Activated T-helper 17 cell treated with anti-CD3 and anti-CD28 coated beads, Interleukin-2, amount 50 U/mL, for 72 hours (primary cell): Measurements from ENCODE around the gene PKNOX2. TPM values are rescaled to one million over a fixed set of nuclear protein-coding genes. Genes with fewer than 3 reads are reported as not detected.

Experiments
- ATAC-seq: fragments of 150-1000 bp; cut with Tn5 transposase; replicated peaks from 2 replicates; pipeline ENCODE4 v1.10.0; 2021; ENCODE audit warnings: mild to moderate bottlenecking, moderate library complexity
- H3K27ac Mint-ChIP-seq: one replicate; pipeline ENCODE4 v1.8.0; 2022; ENCODE audit warnings: mixed read lengths
- H3K27me3 Mint-ChIP-seq: one replicate; pipeline ENCODE4 v1.8.0; 2022; ENCODE audit warnings: mixed read lengths
- H3K36me3 Mint-ChIP-seq: one replicate; pipeline ENCODE4 v1.8.0; 2022; ENCODE audit warnings: low read depth, mild to moderate bottlenecking, mixed read lengths
- H3K4me1 Mint-ChIP-seq: one replicate; pipeline ENCODE4 v1.8.0; 2022; ENCODE audit warnings: mixed read lengths
- H3K4me3 Mint-ChIP-seq: one replicate; pipeline ENCODE4 v1.8.0; 2022; ENCODE audit warnings: mild to moderate bottlenecking, mixed read lengths
- H3K9me3 Mint-ChIP-seq: one replicate; pipeline ENCODE4 v1.8.0; 2022; ENCODE audit warnings: mixed read lengths
- total RNA-seq, 2 donors: library from RNA; stranded (reverse); gene quantifications; one replicate each; pipeline ENCODE4 v1.2.3, GENCODE V29; 2022

Gene PKNOX2
- total RNA-seq, 2 donors from 2014 or later = not detected

GRCh38 chr11:125388611-125389010 lies 224.1 kb downstream of the PKNOX2 start:
- no peak for ATAC-seq
- no peaks in the 10 kb centered on the region for H3K4me1 Mint-ChIP-seq
- peaks cover 32% of the 10 kb centered on the region for H3K27me3 Mint-ChIP-seq
- no peak overlapping the region for H3K4me3 Mint-ChIP-seq
- no peaks in the 10 kb centered on the region for H3K36me3 Mint-ChIP-seq
- no peak overlapping the region for H3K27ac Mint-ChIP-seq
- no peaks in the 10 kb centered on the region for H3K9me3 Mint-ChIP-seq

GRCh38 chr11:125389339-125390166 lies 225.0 kb downstream of the PKNOX2 start:
- peaks cover 32% of the 10 kb centered on the region for H3K27me3 Mint-ChIP-seq
- H3K36me3 Mint-ChIP-seq = no peaks in the 10 kb centered on the region
- no peaks in the 10 kb centered on the region for H3K4me1 Mint-ChIP-seq
- ATAC-seq = no peak
- no peak overlapping the region for H3K27ac Mint-ChIP-seq
- H3K4me3 Mint-ChIP-seq = no peak overlapping the region
- H3K9me3 Mint-ChIP-seq = no peaks in the 10 kb centered on the region

- no peak overlapping the region for H3K27ac Mint-ChIP-seq
- no peak overlapping the region for H3K4me3 Mint-ChIP-seq
- H3K27me3 Mint-ChIP-seq = peaks cover 36% of the 10 kb centered on the region
- no peaks in the 10 kb centered on the region for H3K36me3 Mint-ChIP-seq
- no peaks in the 10 kb centered on the region for H3K9me3 Mint-ChIP-seq
- ATAC-seq = no peak
- H3K4me1 Mint-ChIP-seq = no peaks in the 10 kb centered on the region
Measured at GRCh38 chr11:125390946-125391345, 226.4 kb downstream of the PKNOX2 start.

- H3K4me1 Mint-ChIP-seq = no peaks in the 10 kb centered on the region
- H3K4me3 Mint-ChIP-seq = no peak overlapping the region
- peaks cover 40% of the 10 kb centered on the region for H3K27me3 Mint-ChIP-seq
- H3K36me3 Mint-ChIP-seq = no peaks in the 10 kb centered on the region
- H3K9me3 Mint-ChIP-seq = no peaks in the 10 kb centered on the region
- no peak overlapping the region for H3K27ac Mint-ChIP-seq
- ATAC-seq = no peak
Measured at GRCh38 chr11:125393331-125393730, 228.8 kb downstream of the PKNOX2 start.

GRCh38 chr11:125394296-125394695 lies 229.7 kb downstream of the PKNOX2 start:
- Mint-ChIP-seq H3K36me3 (no peaks in the 10 kb centered on the region), H3K4me1 (no peaks in the 10 kb centered on the region), H3K27me3 (peaks cover 44% of the 10 kb centered on the region), H3K9me3 (no peaks in the 10 kb centered on the region), H3K4me3 (no peak overlapping the region), H3K27ac (no peak overlapping the region)
- no peak for ATAC-seq

- H3K27me3 Mint-ChIP-seq = peaks cover 40% of the 10 kb centered on the region
- no peaks in the 10 kb centered on the region for H3K9me3 Mint-ChIP-seq
- ATAC-seq = no peak
- no peaks in the 10 kb centered on the region for H3K4me1 Mint-ChIP-seq
- no peak overlapping the region for H3K4me3 Mint-ChIP-seq
- H3K36me3 Mint-ChIP-seq = no peaks in the 10 kb centered on the region
- H3K27ac Mint-ChIP-seq = no peak overlapping the region
Measured at GRCh38 chr11:125397421-125397820, 232.9 kb downstream of the PKNOX2 start.

- peak; percentile 16 for ATAC-seq
- Mint-ChIP-seq H3K9me3 (no peaks in the 10 kb centered on the region), H3K4me3 (no peak overlapping the region)
Measured at GRCh38 chr11:125398475-125398874, 233.9 kb downstream of the PKNOX2 start.

GRCh38 chr11:125398994-125399640 lies 234.6 kb downstream of the PKNOX2 start:
- Mint-ChIP-seq H3K27me3 (peaks cover 40% of the 10 kb centered on the region), H3K9me3 (no peaks in the 10 kb centered on the region), H3K27ac (no peak overlapping the region), H3K4me1 (no peaks in the 10 kb centered on the region), H3K36me3 (no peaks in the 10 kb centered on the region), H3K4me3 (no peak overlapping the region)
- no peak for ATAC-seq

More at GRCh38 chr11:125398475-125398874, 233.9 kb downstream of the PKNOX2 start:
- Mint-ChIP-seq H3K27me3 (peaks cover 38% of the 10 kb centered on the region), H3K4me1 (no peaks in the 10 kb centered on the region), H3K36me3 (no peaks in the 10 kb centered on the region), H3K27ac (no peak overlapping the region)

- no peak overlapping the region for H3K4me3 Mint-ChIP-seq
- ATAC-seq = no peak
- peaks cover 41% of the 10 kb centered on the region for H3K27me3 Mint-ChIP-seq
- no peak overlapping the region for H3K27ac Mint-ChIP-seq
- H3K9me3 Mint-ChIP-seq = no peaks in the 10 kb centered on the region
- no peaks in the 10 kb centered on the region for H3K36me3 Mint-ChIP-seq
- H3K4me1 Mint-ChIP-seq = no peaks in the 10 kb centered on the region
Measured at GRCh38 chr11:125399945-125400344, 235.4 kb downstream of the PKNOX2 start.

- peaks cover 41% of the 10 kb centered on the region for H3K27me3 Mint-ChIP-seq
- H3K36me3 Mint-ChIP-seq = no peaks in the 10 kb centered on the region
- no peak overlapping the region for H3K27ac Mint-ChIP-seq
- H3K4me1 Mint-ChIP-seq = no peaks in the 10 kb centered on the region
- no peak for ATAC-seq
- H3K9me3 Mint-ChIP-seq = no peaks in the 10 kb centered on the region
- no peak overlapping the region for H3K4me3 Mint-ChIP-seq
Measured at GRCh38 chr11:125401235-125401634, 236.7 kb downstream of the PKNOX2 start.

GRCh38 chr11:125401746-125402145 lies 237.2 kb downstream of the PKNOX2 start:
- Mint-ChIP-seq H3K9me3 (no peaks in the 10 kb centered on the region), H3K4me3 (no peak overlapping the region), H3K27me3 (peaks cover 43% of the 10 kb centered on the region), H3K27ac (no peak overlapping the region), H3K36me3 (no peaks in the 10 kb centered on the region), H3K4me1 (no peaks in the 10 kb centered on the region)
- ATAC-seq = no peak

GRCh38 chr11:125402435-125402834 lies 237.9 kb downstream of the PKNOX2 start:
- no peak overlapping the region for H3K4me3 Mint-ChIP-seq
- H3K9me3 Mint-ChIP-seq = no peaks in the 10 kb centered on the region
- H3K27me3 Mint-ChIP-seq = peaks cover 47% of the 10 kb centered on the region
- no peak overlapping the region for H3K27ac Mint-ChIP-seq
- no peak for ATAC-seq
- H3K36me3 Mint-ChIP-seq = no peaks in the 10 kb centered on the region
- H3K4me1 Mint-ChIP-seq = no peaks in the 10 kb centered on the region

- no peak overlapping the region for H3K27ac Mint-ChIP-seq
- H3K4me1 Mint-ChIP-seq = no peaks in the 10 kb centered on the region
- H3K9me3 Mint-ChIP-seq = no peaks in the 10 kb centered on the region
- ATAC-seq = no peak
- H3K36me3 Mint-ChIP-seq = no peaks in the 10 kb centered on the region
- H3K27me3 Mint-ChIP-seq = peaks cover 45% of the 10 kb centered on the region
- H3K4me3 Mint-ChIP-seq = no peak overlapping the region
Measured at GRCh38 chr11:125404157-125404810, 239.7 kb downstream of the PKNOX2 start.

GRCh38 chr11:125404811-125405790 lies 240.6 kb downstream of the PKNOX2 start:
- Mint-ChIP-seq H3K4me3 (no peak overlapping the region), H3K9me3 (no peaks in the 10 kb centered on the region), H3K27ac (no peak overlapping the region), H3K4me1 (no peaks in the 10 kb centered on the region), H3K27me3 (peaks cover 47% of the 10 kb centered on the region), H3K36me3 (no peaks in the 10 kb centered on the region)
- ATAC-seq = peak; percentile 91
